GM23338 (cell line): ENCODE data around the gene KLHL12. TPM values are rescaled to one million over a fixed set of nuclear protein-coding genes. Genes with fewer than 3 reads are reported as not detected.

Source experiments
- ATAC-seq: fragments of 200-7000 bp; cut with Tn5 transposase; 3 replicates; pipeline ENCODE4 v1.9.1; 2020
- DNase-seq: peaks from one replicate; pipeline ENCODE4 v3.0.0-alpha.2; 2015; ENCODE audit warnings: low spot score
- H2AFZ ChIP-seq: fragments of 200-600 bp; sonication (generic); 2 replicates; pipeline ENCODE4 v1.8.0; 2016; ENCODE audit warnings: antibody characterized with exemption, mild to moderate bottlenecking, moderate library complexity
- H3F3A ChIP-seq: fragments of 200-600 bp; sonication (generic); replicated peaks from 2 replicates; pipeline ENCODE4 v1.8.0; 2017; ENCODE audit warnings: antibody characterized with exemption, mixed run types, low read depth
- H3K27ac ChIP-seq: fragments of 200-600 bp; sonication (generic); 2 replicates; pipeline ENCODE4 v1.6.1; 2016; ENCODE audit warnings: low read depth
- H3K27me3 ChIP-seq: fragments of 200-600 bp; sonication (generic); 2 replicates; pipeline ENCODE4 v1.8.0; 2016; ENCODE audit warnings: mild to moderate bottlenecking, mixed run types, moderate library complexity; ENCODE audit not compliant: insufficient read depth
- H3K36me3 ChIP-seq: fragments of 200-600 bp; sonication (generic); 2 replicates; pipeline ENCODE4 v1.8.0; 2016; ENCODE audit warnings: mild to moderate bottlenecking; ENCODE audit not compliant: insufficient read depth
- H3K4me1 ChIP-seq: fragments of 200-600 bp; sonication (generic); 2 replicates; pipeline ENCODE4 v1.8.0; 2016; ENCODE audit warnings: mild to moderate bottlenecking, moderate library complexity; ENCODE audit not compliant: insufficient read depth
- H3K4me2 ChIP-seq: fragments of 200-600 bp; sonication (generic); 2 replicates; pipeline ENCODE4 v1.7.1; 2017; ENCODE audit warnings: mixed run types
- H3K4me3 ChIP-seq: fragments of 200-600 bp; sonication (generic); 2 replicates; pipeline ENCODE4 v1.6.1; 2016; ENCODE audit warnings: mixed run types
- H3K79me2 ChIP-seq: fragments of 200-600 bp; sonication (generic); replicated peaks from 2 replicates; pipeline ENCODE4 v1.8.0; 2017; ENCODE audit warnings: mild to moderate bottlenecking; ENCODE audit not compliant: insufficient read depth
- H3K9me2 ChIP-seq: fragments of 200-600 bp; sonication (generic); 2 replicates; pipeline ENCODE4 v1.8.0; 2017; ENCODE audit not compliant: insufficient read depth
- H4K20me1 ChIP-seq: fragments of 200-600 bp; sonication (generic); replicated peaks from 2 replicates; pipeline ENCODE4 v1.8.0; 2017; ENCODE audit warnings: mild to moderate bottlenecking; ENCODE audit not compliant: insufficient read depth
- H3K27ac Mint-ChIP-seq: 2 replicates; pipeline ENCODE4 v1.8.0; 2020; ENCODE audit warnings: inconsistent platforms, mild to moderate bottlenecking, moderate library complexity, mixed read lengths
- H3K27me3 Mint-ChIP-seq: 3 replicates; pipeline ENCODE4 v1.8.0; 2022; ENCODE audit warnings: low read depth, mild to moderate bottlenecking, moderate library complexity, mixed read lengths, inconsistent platforms; ENCODE audit not compliant: insufficient read depth, poor library complexity
- H3K36me3 Mint-ChIP-seq: 3 replicates; pipeline ENCODE4 v1.8.0; 2021; ENCODE audit warnings: low read depth, mild to moderate bottlenecking, inconsistent platforms, moderate library complexity, mixed read lengths
- H3K4me1 Mint-ChIP-seq: 3 replicates; pipeline ENCODE4 v1.8.0; 2020; ENCODE audit warnings: mild to moderate bottlenecking, inconsistent platforms, mixed read lengths
- H3K4me3 Mint-ChIP-seq: 3 replicates; pipeline ENCODE4 v1.8.0; 2021; ENCODE audit warnings: moderate library complexity, mild to moderate bottlenecking, inconsistent platforms, mixed read lengths
- H3K9me3 Mint-ChIP-seq: 3 replicates; pipeline ENCODE4 v1.8.0; 2020; ENCODE audit warnings: moderate library complexity, mild to moderate bottlenecking, inconsistent platforms, mixed read lengths
- CREB1 ChIP-seq: fragments of 250-450 bp; sonication (Bioruptor Pico); IDR thresholded peaks from 2 replicates; pipeline ENCODE4 v1.5.0; 2020; ENCODE audit warnings: low read depth, mild to moderate bottlenecking, moderate library complexity
- EZH2phosphoT487 ChIP-seq: fragments of 200-600 bp; sonication (generic); IDR thresholded peaks from one replicate; pipeline ENCODE4 v1.8.1; 2018; ENCODE audit warnings: antibody characterized with exemption; ENCODE audit not compliant: unreplicated experiment
- JUNB ChIP-seq: IDR thresholded peaks from one replicate; pipeline ENCODE4 v1.6.1; 2016; ENCODE audit warnings: antibody characterized with exemption; ENCODE audit not compliant: unreplicated experiment
- NANOG ChIP-seq: IDR thresholded peaks from 2 replicates; pipeline ENCODE4 v1.6.1; 2016; ENCODE audit warnings: antibody characterized with exemption, borderline replicate concordance
- POLR2AphosphoS5 ChIP-seq: IDR thresholded peaks from 2 replicates; pipeline ENCODE4 v1.6.1; 2016; ENCODE audit warnings: antibody characterized with exemption, low read depth
- ZNF331 ChIP-seq: fragments of 250-450 bp; sonication (Bioruptor Pico); IDR thresholded peaks from 2 replicates; pipeline ENCODE4 v1.5.0; 2020; ENCODE audit warnings: low read depth, mild to moderate bottlenecking, moderate library complexity
- polyA plus RNA-seq: library from polyadenylated mRNA; unstranded; fragments of >200 nt; fragmentation: Nextera tagmentation; extraction: Ambion mirVana; gene quantifications from 2 replicates; pipeline ENCODE4 v1.2.1, GENCODE V29; 2016
- total RNA-seq: library from RNA; depleted of rRNA; stranded (reverse); fragments of >200 nt; shearing (Covaris generic); gene quantifications from 2 replicates; pipeline ENCODE4 v1.2.3, GENCODE V29; 2014
- TF ChIP-seq, protein P1 (sequence below): fragments of 250-450 bp; sonication (Bioruptor Pico); IDR thresholded peaks from 2 replicates; pipeline ENCODE4 v1.5.0; 2020; ENCODE audit warnings: mild to moderate bottlenecking, moderate library complexity
- TF ChIP-seq, protein P2 (sequence below), 2 experiments: fragments of 200-600 bp in 1 of 2; sonication (generic) in 1 of 2; conservative IDR thresholded peaks; 2 replicates each; pipeline versions ENCODE4 v1.5.1 to v1.6.1; 2016 to 2017; ENCODE audit warnings: antibody characterized with exemption in 2 of 2, low read depth in 2 of 2, mild to moderate bottlenecking in 2 of 2, moderate library complexity in 1 of 2
- TF ChIP-seq, protein P3 (sequence below): IDR thresholded peaks from 2 replicates; pipeline ENCODE4 v1.6.1; 2016; ENCODE audit warnings: antibody characterized with exemption

KLHL12 gene
- total and polyA plus RNA-seq, 2 experiments from 2014 or later = 14.6 to 27.5 TPM

DNA sequence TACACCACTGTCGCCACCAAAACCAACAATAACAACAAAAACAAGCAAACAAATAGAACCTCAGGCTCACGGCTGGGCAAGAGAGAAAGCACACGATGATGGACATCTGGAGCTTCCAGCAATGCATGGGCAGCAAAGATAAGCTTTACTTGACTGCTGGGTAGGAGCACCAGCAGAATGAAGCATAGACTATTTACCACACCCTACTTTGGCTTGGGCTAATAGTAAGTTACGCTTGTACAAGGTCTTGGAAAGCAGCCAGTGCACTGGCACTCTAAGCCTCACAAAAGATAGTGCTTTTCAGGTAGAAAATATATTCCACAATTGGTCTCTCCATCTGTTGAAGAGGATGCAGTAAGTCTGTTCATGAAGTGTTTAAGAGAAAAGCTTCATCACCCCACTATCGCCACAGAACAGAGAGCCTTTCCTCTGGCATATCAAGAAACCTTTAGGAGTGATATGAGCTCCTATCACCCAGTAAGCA, 17.4 kb upstream of the KLHL12 start:
- Mint-ChIP-seq H3K36me3 (peaks cover 68% of the 10 kb centered on the region), H3K27me3 (no peaks in the 10 kb centered on the region), H3K4me3 (no peak overlapping the region), H3K9me3 (no peaks in the 10 kb centered on the region), H3K4me1 (no peaks in the 10 kb centered on the region), H3K27ac (no peak overlapping the region)
- TF ChIP-seq, protein P1, sequence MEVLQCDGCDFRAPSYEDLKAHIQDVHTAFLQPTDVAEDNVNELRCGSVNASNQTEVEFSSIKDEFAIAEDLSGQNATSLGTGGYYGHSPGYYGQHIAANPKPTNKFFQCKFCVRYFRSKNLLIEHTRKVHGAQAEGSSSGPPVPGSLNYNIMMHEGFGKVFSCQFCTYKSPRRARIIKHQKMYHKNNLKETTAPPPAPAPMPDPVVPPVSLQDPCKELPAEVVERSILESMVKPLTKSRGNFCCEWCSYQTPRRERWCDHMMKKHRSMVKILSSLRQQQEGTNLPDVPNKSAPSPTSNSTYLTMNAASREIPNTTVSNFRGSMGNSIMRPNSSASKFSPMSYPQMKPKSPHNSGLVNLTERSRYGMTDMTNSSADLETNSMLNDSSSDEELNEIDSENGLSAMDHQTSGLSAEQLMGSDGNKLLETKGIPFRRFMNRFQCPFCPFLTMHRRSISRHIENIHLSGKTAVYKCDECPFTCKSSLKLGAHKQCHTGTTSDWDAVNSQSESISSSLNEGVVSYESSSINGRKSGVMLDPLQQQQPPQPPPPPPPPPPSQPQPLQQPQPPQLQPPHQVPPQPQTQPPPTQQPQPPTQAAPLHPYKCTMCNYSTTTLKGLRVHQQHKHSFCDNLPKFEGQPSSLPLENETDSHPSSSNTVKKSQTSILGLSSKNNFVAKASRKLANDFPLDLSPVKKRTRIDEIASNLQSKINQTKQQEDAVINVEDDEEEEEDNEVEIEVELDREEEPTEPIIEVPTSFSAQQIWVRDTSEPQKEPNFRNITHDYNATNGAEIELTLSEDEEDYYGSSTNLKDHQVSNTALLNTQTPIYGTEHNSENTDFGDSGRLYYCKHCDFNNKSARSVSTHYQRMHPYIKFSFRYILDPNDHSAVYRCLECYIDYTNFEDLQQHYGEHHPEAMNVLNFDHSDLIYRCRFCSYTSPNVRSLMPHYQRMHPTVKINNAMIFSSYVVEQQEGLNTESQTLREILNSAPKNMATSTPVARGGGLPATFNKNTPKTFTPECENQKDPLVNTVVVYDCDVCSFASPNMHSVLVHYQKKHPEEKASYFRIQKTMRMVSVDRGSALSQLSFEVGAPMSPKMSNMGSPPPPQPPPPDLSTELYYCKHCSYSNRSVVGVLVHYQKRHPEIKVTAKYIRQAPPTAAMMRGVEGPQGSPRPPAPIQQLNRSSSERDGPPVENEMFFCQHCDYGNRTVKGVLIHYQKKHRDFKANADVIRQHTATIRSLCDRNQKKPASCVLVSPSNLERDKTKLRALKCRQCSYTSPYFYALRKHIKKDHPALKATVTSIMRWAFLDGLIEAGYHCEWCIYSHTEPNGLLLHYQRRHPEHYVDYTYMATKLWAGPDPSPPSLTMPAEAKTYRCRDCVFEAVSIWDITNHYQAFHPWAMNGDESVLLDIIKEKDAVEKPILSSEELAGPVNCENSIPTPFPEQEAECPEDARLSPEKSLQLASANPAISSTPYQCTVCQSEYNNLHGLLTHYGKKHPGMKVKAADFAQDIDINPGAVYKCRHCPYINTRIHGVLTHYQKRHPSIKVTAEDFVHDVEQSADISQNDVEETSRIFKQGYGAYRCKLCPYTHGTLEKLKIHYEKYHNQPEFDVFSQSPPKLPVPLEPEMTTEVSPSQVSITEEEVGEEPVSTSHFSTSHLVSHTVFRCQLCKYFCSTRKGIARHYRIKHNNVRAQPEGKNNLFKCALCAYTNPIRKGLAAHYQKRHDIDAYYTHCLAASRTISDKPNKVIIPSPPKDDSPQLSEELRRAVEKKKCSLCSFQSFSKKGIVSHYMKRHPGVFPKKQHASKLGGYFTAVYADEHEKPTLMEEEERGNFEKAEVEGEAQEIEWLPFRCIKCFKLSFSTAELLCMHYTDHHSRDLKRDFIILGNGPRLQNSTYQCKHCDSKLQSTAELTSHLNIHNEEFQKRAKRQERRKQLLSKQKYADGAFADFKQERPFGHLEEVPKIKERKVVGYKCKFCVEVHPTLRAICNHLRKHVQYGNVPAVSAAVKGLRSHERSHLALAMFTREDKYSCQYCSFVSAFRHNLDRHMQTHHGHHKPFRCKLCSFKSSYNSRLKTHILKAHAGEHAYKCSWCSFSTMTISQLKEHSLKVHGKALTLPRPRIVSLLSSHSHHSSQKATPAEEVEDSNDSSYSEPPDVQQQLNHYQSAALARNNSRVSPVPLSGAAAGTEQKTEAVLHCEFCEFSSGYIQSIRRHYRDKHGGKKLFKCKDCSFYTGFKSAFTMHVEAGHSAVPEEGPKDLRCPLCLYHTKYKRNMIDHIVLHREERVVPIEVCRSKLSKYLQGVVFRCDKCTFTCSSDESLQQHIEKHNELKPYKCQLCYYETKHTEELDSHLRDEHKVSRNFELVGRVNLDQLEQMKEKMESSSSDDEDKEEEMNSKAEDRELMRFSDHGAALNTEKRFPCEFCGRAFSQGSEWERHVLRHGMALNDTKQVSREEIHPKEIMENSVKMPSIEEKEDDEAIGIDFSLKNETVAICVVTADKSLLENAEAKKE (CRISPR knock-in tag) = no peak
- TF ChIP-seq ZNF331 (CRISPR knock-in tag) (no peak), POLR2AphosphoS5 (no peak), CREB1 (CRISPR knock-in tag) (no peak), EZH2phosphoT487 (no peak), JUNB (no peak), NANOG (no peak)
- TF ChIP-seq, protein P2, sequence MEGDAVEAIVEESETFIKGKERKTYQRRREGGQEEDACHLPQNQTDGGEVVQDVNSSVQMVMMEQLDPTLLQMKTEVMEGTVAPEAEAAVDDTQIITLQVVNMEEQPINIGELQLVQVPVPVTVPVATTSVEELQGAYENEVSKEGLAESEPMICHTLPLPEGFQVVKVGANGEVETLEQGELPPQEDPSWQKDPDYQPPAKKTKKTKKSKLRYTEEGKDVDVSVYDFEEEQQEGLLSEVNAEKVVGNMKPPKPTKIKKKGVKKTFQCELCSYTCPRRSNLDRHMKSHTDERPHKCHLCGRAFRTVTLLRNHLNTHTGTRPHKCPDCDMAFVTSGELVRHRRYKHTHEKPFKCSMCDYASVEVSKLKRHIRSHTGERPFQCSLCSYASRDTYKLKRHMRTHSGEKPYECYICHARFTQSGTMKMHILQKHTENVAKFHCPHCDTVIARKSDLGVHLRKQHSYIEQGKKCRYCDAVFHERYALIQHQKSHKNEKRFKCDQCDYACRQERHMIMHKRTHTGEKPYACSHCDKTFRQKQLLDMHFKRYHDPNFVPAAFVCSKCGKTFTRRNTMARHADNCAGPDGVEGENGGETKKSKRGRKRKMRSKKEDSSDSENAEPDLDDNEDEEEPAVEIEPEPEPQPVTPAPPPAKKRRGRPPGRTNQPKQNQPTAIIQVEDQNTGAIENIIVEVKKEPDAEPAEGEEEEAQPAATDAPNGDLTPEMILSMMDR (conservative IDR thresholded peaks at IDR 0.05; ENCODE audit: low read depth in 2 of 2) = no peak
- TF ChIP-seq, protein P3, sequence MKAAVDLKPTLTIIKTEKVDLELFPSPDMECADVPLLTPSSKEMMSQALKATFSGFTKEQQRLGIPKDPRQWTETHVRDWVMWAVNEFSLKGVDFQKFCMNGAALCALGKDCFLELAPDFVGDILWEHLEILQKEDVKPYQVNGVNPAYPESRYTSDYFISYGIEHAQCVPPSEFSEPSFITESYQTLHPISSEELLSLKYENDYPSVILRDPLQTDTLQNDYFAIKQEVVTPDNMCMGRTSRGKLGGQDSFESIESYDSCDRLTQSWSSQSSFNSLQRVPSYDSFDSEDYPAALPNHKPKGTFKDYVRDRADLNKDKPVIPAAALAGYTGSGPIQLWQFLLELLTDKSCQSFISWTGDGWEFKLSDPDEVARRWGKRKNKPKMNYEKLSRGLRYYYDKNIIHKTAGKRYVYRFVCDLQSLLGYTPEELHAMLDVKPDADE = no peak
- Histone ChIP-seq H3K27ac (no peak overlapping the region), H3K27me3 (no peaks in the 10 kb centered on the region), H3K36me3 (peaks cover 45% of the 10 kb centered on the region), H3F3A (no peaks in the 10 kb centered on the region), H2AFZ (no peak overlapping the region), H3K9me2 (no peaks in the 10 kb centered on the region), H3K4me3 (no peak overlapping the region), H3K4me1 (no peaks in the 10 kb centered on the region), H3K79me2 (no peaks in the 10 kb centered on the region; the same call in 1 of the 2 replicates), H3K4me2 (no peak overlapping the region), H4K20me1 (peaks cover 9% of the 10 kb centered on the region)
- ATAC-seq (no peak), DNase-seq (no peak)
